Measurements from ENCODE around the gene MEX3D. TPM values are rescaled to one million over a fixed set of nuclear protein-coding genes. Genes with fewer than 3 reads are reported as not detected.
"Not testable (repeated sequence)": the region's sequence is repeated elsewhere in the genome, so short reads cannot be mapped to it uniquely, and the experiment has no call there.

MEX3D gene
- total and polyA plus RNA-seq, 12 donors, result 1.6 to 31.6 (median 14.4) TPM

DNA sequence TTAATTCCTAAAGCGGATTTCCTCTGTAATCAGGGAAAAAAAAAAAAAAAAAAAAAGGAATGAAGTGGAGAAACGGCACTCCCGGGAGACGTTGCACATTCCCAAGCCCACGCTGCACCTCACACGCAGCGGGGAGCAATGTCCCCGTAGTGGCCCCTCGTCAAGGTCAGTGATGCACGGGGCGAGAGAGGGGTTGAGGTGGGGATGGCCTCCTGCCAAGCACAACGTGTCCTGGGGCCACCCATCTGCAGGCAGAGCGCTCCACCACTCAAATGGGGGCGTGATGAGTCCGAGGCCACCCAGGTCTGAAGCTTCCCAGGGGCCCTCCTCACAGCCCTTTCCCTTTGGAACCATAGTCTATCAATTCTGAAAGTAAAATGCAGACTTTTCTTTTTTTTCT, 29.1 kb downstream of the MEX3D start:
- no peak overlapping the region for H3K4me3 ChIP-seq
- no peak for TF ChIP-seq POLR2A (IDR thresholded peaks at IDR 0.05)
- TF ChIP-seq, protein P1, sequence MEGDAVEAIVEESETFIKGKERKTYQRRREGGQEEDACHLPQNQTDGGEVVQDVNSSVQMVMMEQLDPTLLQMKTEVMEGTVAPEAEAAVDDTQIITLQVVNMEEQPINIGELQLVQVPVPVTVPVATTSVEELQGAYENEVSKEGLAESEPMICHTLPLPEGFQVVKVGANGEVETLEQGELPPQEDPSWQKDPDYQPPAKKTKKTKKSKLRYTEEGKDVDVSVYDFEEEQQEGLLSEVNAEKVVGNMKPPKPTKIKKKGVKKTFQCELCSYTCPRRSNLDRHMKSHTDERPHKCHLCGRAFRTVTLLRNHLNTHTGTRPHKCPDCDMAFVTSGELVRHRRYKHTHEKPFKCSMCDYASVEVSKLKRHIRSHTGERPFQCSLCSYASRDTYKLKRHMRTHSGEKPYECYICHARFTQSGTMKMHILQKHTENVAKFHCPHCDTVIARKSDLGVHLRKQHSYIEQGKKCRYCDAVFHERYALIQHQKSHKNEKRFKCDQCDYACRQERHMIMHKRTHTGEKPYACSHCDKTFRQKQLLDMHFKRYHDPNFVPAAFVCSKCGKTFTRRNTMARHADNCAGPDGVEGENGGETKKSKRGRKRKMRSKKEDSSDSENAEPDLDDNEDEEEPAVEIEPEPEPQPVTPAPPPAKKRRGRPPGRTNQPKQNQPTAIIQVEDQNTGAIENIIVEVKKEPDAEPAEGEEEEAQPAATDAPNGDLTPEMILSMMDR (IDR thresholded peaks at IDR 0.05), result no peak
- peaks cover 3% of the 10 kb centered on the region for H3K27me3 ChIP-seq
- no peaks in the 10 kb centered on the region for H3K4me1 ChIP-seq (replicated peaks in 1 of 2)
- H3K27ac ChIP-seq, result no peak overlapping the region
- no peaks in the 10 kb centered on the region for H3K9me3 ChIP-seq (replicated peaks in 1 of 3)
- no peaks in the 10 kb centered on the region for H3K36me3 ChIP-seq (replicated peaks in 1 of 2)
- intact Hi-C loops (cut with DNase I), result no loop called here
- peak in 1 of 7 donors; percentile 12 for DNase-seq
- WGBS, 4 donors, result 18 to 32% (median 20%) methylated on average over 15 of the region's 15 CpGs

DNA sequence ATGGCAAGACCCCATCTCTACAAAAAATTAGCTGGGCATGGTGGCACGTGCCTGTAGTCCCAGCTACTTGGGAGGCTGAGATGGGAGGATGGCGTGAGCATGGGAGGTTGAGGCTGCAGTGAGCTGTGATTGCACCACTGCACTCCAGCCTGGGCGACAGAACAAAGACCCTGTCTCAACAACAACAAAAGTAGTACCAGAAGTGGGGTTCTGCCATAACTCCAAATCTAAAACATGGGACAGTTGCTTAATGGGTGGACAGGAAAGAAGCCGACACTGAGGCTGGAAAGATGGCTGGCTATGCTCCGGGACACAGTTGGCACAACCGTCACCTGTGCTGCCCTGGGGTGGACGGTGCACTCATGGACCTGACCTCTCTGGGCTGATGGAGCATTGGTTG, 32.4 kb downstream of the MEX3D start:
- H3K4me3 ChIP-seq; H3K27ac ChIP-seq; intact Hi-C loops (cut with DNase I); H3K36me3 ChIP-seq (replicated peaks in 1 of 2); H3K9me3 ChIP-seq (replicated peaks in 1 of 3); DNase-seq; H3K4me1 ChIP-seq (replicated peaks in 1 of 2); H3K27me3 ChIP-seq: not testable (repeated sequence)
- 89 to 97% (median 95%) methylated on average over 7 of the region's 7 CpGs for WGBS, 4 donors

GRCh38 chr19:1534972-1535371, 33.2 kb downstream of the MEX3D start:
- no peak for DNase-seq
- WGBS, 4 donors, result 82 to 100% (median 86%) methylated on average over 1 to 14 of the region's 14 CpGs
- Histone ChIP-seq H3K27ac (no peak overlapping the region), H3K4me1 (replicated peaks in 1 of 2) (no peaks in the 10 kb centered on the region), H3K9me3 (replicated peaks in 1 of 3) (no peaks in the 10 kb centered on the region), H3K4me3 (no peak overlapping the region), H3K36me3 (replicated peaks in 1 of 2) (no peaks in the 10 kb centered on the region), H3K27me3 (peaks cover 3% of the 10 kb centered on the region)
- TF ChIP-seq, protein P1 (IDR thresholded peaks at IDR 0.05), result no peak
- no peak for TF ChIP-seq POLR2A (IDR thresholded peaks at IDR 0.05)
- intact Hi-C loops (cut with DNase I), result no loop called here

DNA sequence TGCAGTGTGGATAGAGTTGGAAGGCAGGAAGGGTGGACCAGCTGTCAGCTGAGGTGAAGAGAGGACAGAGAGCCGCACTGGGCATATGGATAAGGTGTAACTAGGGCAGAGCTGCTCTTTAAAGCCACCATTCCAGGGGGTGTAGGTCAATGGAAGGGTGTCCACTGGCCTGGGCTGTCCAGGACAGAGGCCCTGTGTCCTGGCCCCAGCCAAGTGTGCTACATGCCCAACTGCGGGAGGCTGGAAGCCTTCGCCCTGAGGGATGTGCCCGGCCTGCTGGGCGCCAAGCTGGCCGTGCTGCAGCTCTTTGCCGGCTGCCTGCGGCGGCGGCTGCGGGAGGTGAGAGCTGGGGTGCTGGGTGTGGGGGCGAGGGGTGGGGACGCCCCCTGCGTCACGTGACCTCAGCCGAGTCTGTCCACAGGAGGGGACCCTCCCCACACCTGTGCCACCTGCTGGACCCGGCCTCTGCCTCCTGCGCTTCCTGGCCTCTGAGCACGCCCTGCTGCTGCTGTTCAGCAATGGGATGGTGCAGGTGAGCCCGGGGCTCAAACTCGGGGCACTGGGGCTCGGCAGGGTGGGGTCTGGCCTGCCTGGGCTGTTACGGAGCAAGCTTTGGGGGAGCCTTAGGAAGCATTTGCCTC, 34.5 kb downstream of the MEX3D start:
- DNase-seq, result no peak
- Histone ChIP-seq H3K9me3 (replicated peaks in 1 of 3) (no peaks in the 10 kb centered on the region), H3K27me3 (peaks cover 9% of the 10 kb centered on the region), H3K36me3 (replicated peaks in 1 of 2) (no peaks in the 10 kb centered on the region), H3K4me3 (no peak overlapping the region), H3K27ac (no peak overlapping the region), H3K4me1 (replicated peaks in 1 of 2) (no peaks in the 10 kb centered on the region)
- WGBS, 4 donors, result 48 to 80% (median 71%) methylated on average over 10 to 23 of the region's 23 CpGs
- TF ChIP-seq, protein P1 (IDR thresholded peaks at IDR 0.05), result no peak
- TF ChIP-seq POLR2A (IDR thresholded peaks at IDR 0.05), result no peak
- intact Hi-C loops (cut with DNase I), result no loop called here

- Histone ChIP-seq H3K36me3 (replicated peaks in 1 of 2) (no peaks in the 10 kb centered on the region), H3K4me1 (replicated peaks in 1 of 2) (no peaks in the 10 kb centered on the region), H3K4me3 (no peak overlapping the region), H3K27ac (no peak overlapping the region), H3K9me3 (replicated peaks in 1 of 3) (no peaks in the 10 kb centered on the region), H3K27me3 (peaks cover 15% of the 10 kb centered on the region)
- WGBS, 4 donors, result 81 to 88% (median 87%) methylated on average over 9 of the region's 9 CpGs
- intact Hi-C loops (cut with DNase I), result no loop called here
- no peak for DNase-seq
- TF ChIP-seq POLR2A (IDR thresholded peaks at IDR 0.05), result no peak
- TF ChIP-seq, protein P1 (IDR thresholded peaks at IDR 0.05), result no peak
Observed at GRCh38 chr19:1532003-1532402, 36.1 kb downstream of the MEX3D start.
